HG03097 (cell line): Measurements from ENCODE around the gene THRSP.
"Not testable (repeated sequence)": the region's sequence is repeated elsewhere in the genome, so short reads cannot be mapped to it uniquely, and the experiment has no call there.

Experiments used
- ATAC-seq: cut with Tn5 transposase; IDR thresholded peaks from one replicate; pipeline ENCODE4 v1.9.1; 2021; ENCODE audit not compliant: unreplicated experiment, low FRiP score

The THRSP gene

DNA sequence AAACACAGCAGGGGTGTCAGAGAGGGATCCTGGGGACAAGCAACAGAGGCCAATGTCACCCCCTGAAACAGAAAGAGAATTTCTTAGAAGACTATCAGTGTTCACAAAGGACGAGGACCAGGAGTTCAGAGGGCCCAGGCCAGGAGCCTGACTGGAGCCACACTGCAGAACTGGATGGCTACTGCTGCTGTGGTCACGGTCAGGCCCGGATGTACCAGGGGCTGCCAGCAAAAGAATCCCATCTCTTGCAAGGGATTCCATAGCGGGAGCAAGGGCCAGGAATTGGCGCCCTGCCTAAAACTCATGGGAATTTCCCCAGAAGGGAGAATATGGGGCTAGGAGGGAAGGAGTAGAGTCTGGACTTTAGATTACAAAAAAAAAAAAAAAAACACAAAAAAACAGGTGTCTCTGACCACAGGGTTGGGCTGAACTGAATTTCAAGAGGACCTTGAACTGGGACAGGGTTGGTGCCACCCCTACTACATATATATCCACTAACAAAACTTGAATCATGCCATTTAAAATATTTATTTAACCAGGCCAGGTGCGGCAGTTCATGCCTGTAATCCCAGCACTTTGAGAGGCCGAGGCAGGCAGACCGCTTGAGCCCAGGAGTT lies 24.9 kb upstream of the THRSP start:
- no peak for ATAC-seq

DNA sequence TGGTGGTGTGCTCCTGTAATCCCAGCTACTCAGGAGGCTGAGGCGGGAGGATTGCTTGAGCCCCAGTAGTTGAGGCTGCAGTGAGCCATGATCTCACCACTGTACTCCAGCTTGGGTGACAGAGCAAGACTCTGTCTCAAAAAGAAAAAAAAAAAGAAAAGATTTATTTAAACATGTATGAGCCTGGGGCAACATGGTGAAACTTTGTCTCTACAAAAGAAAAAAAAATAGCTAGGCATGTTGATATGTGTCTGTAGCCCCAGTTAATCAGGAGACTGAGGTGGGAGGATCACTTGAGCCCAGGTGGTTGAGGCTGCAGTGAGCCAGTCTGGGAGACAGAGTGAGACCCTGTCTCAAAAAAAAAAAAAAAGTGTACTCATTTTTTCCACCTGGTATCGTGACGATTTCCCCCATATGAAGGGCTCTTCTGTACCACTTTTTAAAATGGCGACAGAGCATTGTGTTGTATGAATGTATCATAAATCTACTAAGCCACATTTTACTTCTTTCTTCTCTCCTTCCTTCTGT lies 24.2 kb upstream of the THRSP start:
- ATAC-seq = no peak

DNA sequence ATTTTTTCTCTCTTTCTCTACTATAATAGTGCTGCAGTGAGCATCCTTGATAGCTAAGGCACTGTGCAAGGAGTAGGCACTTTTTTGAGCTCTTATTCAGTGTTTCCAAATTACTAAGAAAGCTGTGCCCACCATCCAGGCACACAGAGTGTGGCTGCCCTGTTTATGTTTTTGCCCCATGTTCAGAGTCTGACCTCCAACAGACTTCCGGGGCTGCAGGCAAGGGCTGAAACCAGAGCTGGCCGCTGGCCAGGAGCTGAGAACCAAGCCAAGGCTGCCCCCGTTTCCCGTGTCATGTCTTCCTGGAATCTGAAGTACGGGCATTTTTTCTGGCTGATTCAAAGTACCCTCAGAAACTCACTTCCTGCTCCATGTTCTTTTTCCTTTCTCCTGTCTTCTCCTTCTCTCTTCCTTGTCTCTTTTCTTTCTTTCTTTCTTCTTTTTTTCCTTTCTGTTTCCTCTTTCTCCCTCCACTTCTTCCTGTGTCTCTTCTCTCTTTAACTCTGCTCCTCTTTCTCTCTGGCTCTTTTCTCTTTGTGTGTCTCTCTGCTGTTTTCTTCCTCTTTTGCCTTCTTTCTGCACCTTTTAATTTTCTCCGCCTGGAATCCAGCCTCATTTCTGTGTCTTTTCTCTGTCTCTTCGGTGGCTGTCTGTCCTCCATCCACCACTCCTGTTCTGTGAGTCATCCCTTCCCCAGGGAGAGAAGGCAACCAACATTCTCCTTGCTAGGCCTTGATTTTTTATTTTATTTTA lies 23.6 kb upstream of the THRSP start:
- no peak for ATAC-seq

DNA sequence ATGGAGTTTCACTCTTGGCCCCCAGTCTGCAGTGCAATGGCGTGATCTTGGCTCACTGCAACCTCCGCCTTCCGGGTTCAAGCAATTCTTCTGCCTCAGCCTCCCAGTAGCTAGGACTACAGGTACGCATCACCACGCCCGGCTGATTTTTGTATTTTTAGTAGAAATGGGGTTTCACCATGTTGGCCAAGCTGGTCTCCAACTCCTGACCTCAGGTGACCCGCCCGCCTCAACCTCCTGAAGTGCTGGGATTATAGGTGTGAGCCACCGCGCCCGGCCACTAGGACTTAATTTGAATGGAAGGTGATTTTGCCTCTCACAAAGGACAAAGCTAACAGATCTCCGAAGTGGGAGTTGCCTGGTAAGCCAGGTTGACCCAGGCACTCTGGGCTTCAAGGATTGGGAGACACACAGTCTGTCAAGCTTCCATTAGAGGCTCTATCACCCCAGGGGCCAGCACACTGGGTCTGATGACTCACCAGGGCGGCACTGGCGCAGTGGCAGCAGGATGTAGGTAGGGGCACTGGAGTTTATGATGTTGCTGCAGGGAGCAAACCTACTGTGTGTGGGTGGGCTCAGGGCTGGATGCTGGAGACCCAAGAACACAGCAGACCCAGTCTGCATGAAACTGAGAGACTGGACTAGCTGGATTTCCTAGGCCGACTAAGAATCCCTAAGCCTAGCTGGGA lies 22.8 kb upstream of the THRSP start:
- ATAC-seq = no peak

DNA sequence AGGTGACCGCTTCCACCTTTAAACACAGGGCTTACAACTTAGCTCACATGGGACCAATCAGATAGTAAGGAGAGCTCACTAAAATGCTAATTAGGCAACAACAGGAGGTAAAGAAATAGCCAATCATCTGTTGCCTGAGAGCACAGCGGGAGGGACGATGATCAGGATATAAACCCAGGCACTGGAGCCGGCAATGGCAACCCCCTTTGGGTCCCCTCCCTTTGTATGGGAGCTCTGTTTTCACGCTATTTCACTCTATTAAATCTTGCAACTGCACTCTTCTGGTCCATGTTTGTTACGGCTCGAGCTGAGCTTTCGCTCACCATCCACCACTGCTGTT lies 22.3 kb upstream of the THRSP start:
- ATAC-seq = not testable (repeated sequence)

DNA sequence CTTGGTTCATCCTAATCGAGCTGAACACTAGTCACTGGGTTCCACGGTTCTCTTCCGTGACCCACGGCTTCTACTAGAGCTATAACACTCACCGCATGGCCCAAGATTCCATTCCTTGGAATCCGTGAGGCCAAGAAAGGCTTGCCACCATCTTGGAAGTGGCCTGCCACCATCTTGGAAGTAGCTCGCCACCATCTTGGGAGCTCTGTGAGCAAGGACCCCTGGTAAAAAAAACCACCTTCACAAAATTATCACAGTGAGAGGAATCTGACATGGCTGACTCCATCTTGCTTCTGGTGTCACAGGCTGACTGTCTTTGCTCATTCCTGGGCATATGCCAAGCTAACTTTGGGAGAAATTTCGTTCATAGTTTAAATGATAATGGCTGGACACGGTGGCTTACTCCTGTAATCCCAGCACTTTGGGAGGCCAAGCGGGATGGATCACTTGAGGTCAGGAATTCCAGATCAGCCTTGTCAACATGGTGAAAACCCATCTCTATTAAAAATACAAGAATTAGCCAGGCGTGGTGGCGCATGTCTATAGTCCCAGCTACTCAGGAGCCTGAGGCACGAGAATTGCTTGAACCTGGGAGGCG lies 21.7 kb upstream of the THRSP start:
- no peak for ATAC-seq

DNA sequence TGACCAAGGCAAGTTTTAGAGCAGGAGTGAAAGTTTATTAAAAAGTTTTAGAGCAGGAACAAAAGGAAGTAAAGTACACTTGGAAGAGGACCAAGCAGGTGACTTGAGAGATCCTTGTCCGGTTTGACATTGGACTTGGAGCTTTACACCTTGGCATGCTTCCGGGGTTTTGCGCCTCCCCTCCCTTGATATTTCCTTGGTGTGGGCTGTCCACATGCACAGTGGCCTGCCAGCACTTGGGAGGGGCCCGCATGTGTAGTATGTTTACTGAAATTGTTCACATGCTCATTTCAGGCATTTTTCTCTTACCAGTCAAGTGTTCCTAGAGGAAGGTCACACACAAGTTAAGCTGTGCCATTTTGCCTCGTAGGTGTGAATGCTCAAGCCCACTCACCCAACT lies 19.0 kb upstream of the THRSP start:
- ATAC-seq = no peak

DNA sequence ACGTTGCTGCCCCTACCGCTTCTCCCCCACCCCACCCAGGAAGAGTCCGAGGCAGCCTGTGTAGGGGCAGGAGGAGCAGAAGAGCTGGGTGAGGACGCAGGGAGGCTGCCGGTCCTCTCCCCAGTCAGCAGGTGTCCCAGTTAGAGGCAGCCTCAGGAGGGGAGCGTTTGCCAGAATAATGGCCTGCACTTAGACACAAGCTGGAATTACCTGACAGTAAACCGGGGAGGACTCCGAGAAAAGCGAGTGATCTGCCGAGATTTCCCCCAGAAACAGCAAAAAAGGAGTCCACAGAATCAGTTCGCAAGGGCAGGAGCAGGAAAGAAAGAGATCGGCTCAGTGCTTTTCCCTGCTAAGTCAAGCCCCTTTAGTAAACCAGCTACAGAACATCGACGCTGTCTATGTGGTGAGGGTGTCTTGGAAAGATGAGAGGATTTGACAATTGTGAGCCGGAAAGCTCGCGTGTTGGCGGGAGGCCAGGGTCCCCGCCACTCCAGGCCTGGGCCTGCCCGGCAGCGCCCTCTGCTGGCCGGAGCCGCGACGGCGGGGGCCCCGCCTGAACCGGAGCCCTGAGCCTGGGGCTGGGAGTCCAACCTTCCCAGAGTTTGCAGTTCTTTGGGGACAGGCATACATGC lies 17.7 kb upstream of the THRSP start:
- ATAC-seq = peak; percentile 68

DNA sequence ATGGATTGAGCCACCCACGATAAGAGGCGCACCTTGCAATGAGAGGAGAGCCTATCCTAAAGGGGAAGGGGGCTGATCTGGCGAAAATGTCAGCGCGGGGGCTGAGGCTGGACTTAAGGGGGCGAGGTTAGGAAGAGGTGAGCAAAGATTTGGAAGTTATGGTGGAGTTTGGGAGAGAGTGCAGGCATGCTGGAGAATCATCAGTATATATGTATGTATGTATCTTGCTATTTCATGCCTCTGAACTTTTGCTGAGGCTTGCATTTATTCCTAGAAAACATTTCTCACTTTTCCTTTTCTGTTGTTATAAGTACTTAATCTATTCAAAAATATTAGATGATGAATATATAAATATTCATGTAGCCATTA lies 17.2 kb upstream of the THRSP start:
- no peak for ATAC-seq

DNA sequence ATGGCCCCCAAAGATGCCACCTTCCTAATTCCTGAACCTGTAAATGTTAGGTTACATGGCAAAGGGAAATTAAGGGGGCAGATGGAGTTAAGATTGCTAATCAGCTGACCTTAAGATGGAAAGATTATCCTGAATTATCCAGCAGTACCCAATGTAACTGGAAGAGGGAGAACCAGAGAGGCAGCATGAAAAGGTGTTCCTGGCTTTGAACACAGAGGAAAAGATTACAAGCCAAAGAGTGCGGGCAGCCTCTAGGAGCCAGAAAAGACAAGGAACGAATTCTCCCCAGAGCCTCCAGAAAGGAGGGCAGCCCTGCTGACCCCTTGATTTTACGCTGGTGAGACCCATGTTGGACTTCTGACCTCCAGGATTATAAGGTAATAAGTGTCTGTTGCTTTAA lies 15.1 kb upstream of the THRSP start:
- no peak for ATAC-seq

DNA sequence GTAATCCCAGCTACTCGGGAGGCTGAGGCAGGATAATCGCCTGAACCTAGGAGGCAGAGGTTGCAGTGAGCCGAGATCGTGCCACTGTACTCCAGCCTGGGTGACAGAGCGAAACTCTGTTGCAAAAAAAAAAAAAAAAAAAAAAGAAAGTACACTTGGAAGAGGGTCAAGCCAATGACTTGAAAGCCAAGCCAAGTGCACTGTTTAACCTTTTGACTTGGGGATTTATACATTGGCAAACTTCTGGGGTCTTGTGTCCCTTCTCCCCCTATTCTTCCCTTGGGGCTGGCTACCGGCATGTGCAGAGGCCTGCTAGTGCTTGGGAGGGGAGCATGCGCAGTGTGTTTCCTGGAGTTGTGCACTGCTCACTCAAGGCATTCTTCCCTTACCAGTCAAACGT lies 14.3 kb upstream of the THRSP start:
- ATAC-seq = no peak

DNA sequence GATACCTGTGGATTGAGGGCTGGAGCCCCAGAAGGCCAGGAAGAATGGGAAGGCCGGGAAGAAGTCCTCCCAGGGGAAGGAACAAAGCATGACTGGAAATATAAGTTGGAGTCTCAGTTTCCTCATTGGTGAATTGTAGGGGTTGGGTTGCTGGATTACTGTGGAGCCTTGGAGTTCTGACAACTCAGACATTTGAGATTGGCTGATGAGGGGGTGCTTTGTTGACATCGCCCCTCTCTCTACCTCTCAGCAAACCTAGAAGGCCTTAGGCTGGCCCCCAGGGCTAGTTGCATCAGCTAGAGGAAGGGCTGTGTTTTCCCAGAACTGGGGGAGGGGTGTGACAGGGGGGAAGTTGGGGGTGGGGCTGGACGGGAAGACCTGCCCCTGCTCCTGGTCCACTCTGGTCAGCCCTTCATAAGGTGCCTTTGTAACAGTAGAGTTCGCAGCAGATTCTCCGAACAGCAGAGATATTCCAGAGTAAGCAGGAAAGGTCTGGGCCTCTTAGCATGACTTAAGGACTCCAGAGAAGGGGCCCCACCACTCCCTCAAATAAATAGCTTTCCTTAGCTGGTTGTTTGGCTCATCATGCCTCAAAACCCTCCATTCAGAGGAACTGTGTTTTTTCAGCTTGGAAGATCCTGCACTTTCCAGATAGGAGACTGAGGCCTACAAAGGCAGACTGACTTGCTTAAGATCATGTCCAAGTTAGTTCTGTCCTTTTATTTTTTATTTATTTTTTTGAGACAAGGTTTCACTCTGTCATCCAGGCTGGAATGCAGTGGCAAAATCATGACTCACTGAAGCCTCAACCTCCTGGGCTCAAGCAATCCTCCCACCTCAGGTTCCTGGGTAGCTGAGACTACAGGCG lies 12.5 kb upstream of the THRSP start:
- no peak for ATAC-seq

DNA sequence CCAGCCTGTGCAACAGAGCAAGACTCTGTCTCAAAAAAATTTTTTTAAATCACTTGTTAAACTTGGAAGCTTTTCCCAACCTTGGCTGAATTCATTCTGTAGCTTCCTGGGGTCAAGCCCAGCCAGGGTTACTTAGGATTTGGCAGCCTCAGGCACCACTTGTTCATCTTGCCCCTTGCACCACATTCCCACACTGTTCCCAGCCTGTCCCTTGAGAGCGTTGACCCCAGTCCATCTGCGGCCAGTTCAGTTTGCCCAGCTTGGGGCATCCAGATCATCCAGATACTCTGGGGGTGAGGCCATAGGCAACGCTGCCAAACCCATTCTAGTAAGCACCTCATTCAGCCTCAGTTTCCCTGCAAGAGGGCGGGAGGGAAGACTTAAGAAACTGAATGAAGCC lies 8.7 kb upstream of the THRSP start:
- ATAC-seq = no peak

DNA sequence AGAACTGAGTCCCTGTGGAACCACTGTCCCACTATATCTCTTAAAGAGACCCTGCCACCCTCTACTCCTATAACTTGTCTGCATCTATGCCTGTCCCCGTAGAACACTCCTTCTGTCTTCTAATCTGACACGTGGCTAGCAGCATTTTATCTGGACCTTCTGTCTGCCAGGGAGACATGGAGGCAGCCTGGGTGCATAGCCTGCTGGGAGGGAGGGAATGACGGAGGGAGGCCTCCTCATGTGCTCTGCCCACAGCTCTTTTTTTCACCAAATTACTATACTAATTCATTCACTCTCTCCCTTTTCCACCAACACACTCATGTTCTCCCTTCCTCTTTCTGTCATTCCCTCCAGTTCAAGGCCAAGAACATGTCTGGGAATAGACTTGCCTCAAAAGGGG lies 7.6 kb upstream of the THRSP start:
- no peak for ATAC-seq

DNA sequence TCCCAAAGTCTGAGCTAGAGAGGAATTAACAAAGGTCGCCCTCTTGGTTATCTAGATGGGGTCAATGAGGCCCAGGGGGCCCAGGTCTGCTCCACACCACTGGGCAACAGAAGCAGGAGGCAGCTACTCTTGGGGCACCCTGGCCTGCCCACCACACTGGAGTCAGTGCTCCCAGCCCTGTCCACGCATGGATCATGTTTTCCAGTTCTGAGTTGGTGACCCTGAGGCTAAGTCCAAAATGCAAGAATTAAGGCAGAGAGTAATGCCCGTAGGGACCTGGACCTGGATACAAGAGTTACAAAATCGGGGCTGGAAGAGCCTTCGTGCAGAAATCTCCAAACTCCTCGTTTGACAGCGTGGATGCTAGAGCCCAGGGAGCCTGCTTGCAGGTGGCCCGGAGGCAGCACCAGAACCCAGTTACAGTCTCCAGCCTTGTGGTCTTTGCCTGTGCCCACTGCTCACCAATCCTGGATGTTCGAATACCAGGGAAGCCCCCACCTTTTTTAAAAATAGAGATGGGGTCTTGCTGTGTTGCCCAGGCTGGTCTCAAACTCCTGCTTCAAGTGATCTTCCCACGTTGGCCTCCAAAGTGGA lies 6.1 kb upstream of the THRSP start:
- ATAC-seq = no peak

DNA sequence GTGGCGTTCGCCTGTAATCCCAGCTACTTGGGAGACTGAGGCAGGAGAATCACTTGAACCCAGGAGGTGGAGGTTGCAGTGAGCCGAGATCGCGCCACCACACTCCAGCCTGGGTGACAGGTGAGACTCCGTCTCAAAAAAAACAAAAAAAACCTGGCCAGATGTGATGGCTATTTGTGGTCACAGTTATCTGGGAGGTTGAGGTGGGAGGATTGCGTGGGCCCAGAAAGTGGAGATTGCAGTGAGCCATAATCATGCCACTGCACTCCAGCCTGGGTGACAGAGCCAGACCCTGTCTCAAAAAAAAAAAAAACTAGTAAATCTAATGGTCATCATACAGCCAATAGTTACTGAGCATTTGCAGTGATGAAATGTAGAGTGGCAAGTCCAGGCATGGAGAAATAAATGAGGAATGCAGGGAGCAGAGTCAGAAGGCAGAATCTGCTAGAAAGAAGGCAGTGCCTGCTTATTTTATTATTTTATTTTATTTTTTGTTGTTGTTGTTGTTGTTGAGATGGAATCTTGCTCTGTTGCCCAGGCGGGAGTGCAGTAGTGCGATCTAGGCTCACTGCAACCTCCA lies 3.8 kb upstream of the THRSP start:
- not testable (repeated sequence) for ATAC-seq

DNA sequence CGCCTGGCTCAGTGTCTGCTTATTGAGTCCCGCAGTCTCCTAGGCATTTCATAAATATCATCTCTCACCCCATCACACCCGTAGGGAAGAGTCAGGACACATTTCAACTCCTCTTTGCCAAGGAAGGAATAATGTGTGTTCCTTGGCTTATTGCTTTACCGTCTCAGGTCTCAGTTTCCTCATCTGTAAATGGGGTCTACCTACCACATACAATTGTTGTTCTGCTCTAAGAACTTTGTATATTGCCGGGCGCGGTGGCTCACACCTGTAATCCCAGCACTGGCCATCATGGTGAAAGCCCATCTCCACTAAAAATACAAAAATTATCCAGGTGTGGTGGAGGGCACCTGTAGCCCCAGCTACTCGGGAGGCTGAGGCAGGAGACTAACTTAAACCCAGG lies 3.1 kb upstream of the THRSP start:
- no peak for ATAC-seq

DNA sequence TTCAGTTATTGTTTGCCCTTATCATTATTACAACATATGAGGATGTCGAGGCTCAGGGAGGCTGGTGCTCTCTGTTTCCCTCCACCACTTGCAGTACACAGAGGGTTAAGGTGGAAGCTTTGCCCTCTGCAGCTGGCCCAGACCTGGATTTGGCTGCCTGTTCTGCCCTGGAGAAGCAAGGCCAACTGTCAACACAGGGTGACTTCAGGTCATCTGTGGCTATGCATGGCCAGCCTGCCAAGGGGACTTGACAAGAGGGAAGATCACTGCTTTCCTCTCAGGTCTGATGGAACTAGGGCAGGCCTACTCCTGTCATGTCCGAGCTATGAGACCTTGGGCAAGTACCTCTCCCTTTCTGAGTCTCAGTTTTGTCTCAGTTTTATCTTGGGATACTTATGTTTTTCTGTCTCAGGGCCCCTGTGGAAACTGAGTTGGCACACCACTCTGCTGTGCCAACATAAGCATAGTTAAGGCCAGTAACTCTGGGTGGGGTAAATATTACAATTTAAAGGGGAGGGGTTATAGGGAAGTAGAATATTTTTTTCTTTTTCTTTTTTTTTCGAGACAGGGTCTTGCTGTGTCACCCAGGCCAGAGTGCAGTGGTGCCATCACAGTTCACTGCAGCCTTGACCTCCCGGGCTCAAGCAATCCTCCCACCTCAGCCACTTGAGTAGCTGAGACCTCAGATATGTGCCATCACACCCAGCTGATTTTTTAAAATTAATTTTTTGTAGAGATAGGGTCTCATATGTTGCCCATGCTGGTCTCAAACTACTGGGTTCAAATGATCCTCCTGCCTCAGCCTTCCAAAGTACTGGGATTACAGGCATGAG lies 2.4 kb upstream of the THRSP start:
- no peak for ATAC-seq

DNA sequence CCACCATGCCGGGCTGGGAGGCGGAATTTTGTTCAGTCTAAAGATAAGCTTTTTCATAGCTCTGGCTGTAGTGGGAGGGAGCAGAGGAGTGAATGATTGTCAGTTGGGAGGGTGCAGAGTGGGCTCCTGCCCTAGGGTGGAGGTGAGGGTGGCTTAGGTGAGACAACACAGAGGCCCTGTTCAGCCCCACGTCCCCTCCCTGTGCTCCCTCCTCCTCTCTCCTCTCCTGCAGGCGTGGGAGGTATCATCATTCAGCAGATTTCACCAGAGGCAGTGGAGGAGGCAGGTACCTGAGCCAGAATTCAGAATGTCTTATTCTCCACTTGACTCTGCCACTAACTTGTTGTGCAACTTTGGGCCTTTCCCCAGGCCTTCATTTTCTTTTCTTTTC lies 1.7 kb upstream of the THRSP start:
- ATAC-seq = no peak
